NCI-H128 (cell line): ENCODE results near the gene KCNMA1.

Experiments used
- DNase-seq: peaks from one replicate; lab custom pipeline; 2025; ENCODE audit not compliant: unreplicated experiment; lab: John Stamatoyannopoulos, UW

KCNMA1 gene

GRCh38 chr10:77259171-77259874 is 378.3 kb downstream of the KCNMA1 start:
- no peak for DNase-seq

- peak; percentile 11 for DNase-seq
These were observed 381.3 kb downstream of the KCNMA1 start for GRCh38 chr10:77256346-77256745.

- DNase-seq = no peak
These were observed 384.0 kb downstream of the KCNMA1 start for GRCh38 chr10:77253556-77254064.

- no peak for DNase-seq
These were observed 384.5 kb downstream of the KCNMA1 start for GRCh38 chr10:77253147-77253545.

GRCh38 chr10:77252380-77253146 is 385.0 kb downstream of the KCNMA1 start:
- DNase-seq = no peak

GRCh38 chr10:77251297-77252013 is 386.2 kb downstream of the KCNMA1 start:
- no peak for DNase-seq

- no peak for DNase-seq
These were observed 387.6 kb downstream of the KCNMA1 start for GRCh38 chr10:77249901-77250459.

- DNase-seq = no peak
These were observed 389.4 kb downstream of the KCNMA1 start for GRCh38 chr10:77248104-77248790.

- no peak for DNase-seq
These were observed 390.3 kb downstream of the KCNMA1 start for GRCh38 chr10:77247031-77247990.

GRCh38 chr10:77245953-77246352 is 391.7 kb downstream of the KCNMA1 start:
- no peak for DNase-seq

- DNase-seq = no peak
These were observed 392.9 kb downstream of the KCNMA1 start for GRCh38 chr10:77244746-77245145.

- DNase-seq = no peak
These were observed 393.3 kb downstream of the KCNMA1 start for GRCh38 chr10:77244286-77244685.

GRCh38 chr10:77241350-77241725 is 396.3 kb downstream of the KCNMA1 start:
- DNase-seq = no peak

- no peak for DNase-seq
These were observed 396.8 kb downstream of the KCNMA1 start for GRCh38 chr10:77240706-77241349.

- DNase-seq = no peak
These were observed 397.5 kb downstream of the KCNMA1 start for GRCh38 chr10:77240041-77240652.

GRCh38 chr10:77237120-77237519 is 400.5 kb downstream of the KCNMA1 start:
- DNase-seq = no peak

GRCh38 chr10:77236700-77237099 is 400.9 kb downstream of the KCNMA1 start:
- DNase-seq = no peak

- DNase-seq = no peak
These were observed 401.6 kb downstream of the KCNMA1 start for GRCh38 chr10:77236029-77236428.

GRCh38 chr10:77234599-77234998 is 403.0 kb downstream of the KCNMA1 start:
- DNase-seq = no peak
